Choroid plexus epithelial cell (primary cell): Measurements from ENCODE around the gene CHADL.

Experiments
- DNase-seq: peaks from one replicate; pipeline ENCODE4 v3.0.0-alpha.2; 2010; ENCODE audit warnings: low read depth
- H3K4me3 ChIP-seq: 2 replicates; pipeline ENCODE4 v1.5.1; 2011; ENCODE audit warnings: low read depth, mild to moderate bottlenecking, control low read depth, low read length, moderate library complexity
- CTCF ChIP-seq: conservative IDR thresholded peaks from 2 replicates; pipeline ENCODE4 v1.5.1; 2011; ENCODE audit warnings: low read depth, mild to moderate bottlenecking, control low read depth, inconsistent platforms, low read length, moderate library complexity

Gene CHADL

GRCh38 chr22:41203118-41203517, 37.6 kb downstream of the CHADL start:
- no peak for DNase-seq
- TF ChIP-seq CTCF = no peak
- no peak overlapping the region for H3K4me3 ChIP-seq

- H3K4me3 ChIP-seq = no peak overlapping the region
- no peak for TF ChIP-seq CTCF
- no peak for DNase-seq
Measured at GRCh38 chr22:41201141-41201540, 39.6 kb downstream of the CHADL start.

- TF ChIP-seq CTCF = peak; percentile 15
- peak overlapping the region; percentile 81 for H3K4me3 ChIP-seq
- no peak for DNase-seq
Measured at GRCh38 chr22:41198027-41198580, 42.6 kb downstream of the CHADL start.

GRCh38 chr22:41197038-41197972, 43.4 kb downstream of the CHADL start:
- H3K4me3 ChIP-seq = peak overlapping the region; percentile 81
- peak; percentile 30 for DNase-seq
- TF ChIP-seq CTCF = no peak

- TF ChIP-seq CTCF = no peak
- DNase-seq = no peak
- H3K4me3 ChIP-seq = no peak overlapping the region
Measured at GRCh38 chr22:41193829-41194228, 46.9 kb downstream of the CHADL start.

GRCh38 chr22:41191467-41191866, 49.3 kb downstream of the CHADL start:
- H3K4me3 ChIP-seq = no peak overlapping the region
- no peak for DNase-seq
- no peak for TF ChIP-seq CTCF
